GM12865 (cell line): ENCODE results near the gene FBXL17.

ENCODE experiments used
- DNase-seq: peaks from one replicate; pipeline ENCODE4 v3.0.0; 2010; ENCODE audit warnings: low read depth
- H3K4me3 ChIP-seq: 2 replicates; pipeline ENCODE4 v1.5.1; 2011; ENCODE audit warnings: mild to moderate bottlenecking, low read depth, low read length, control low read depth
- CTCF ChIP-seq: IDR thresholded peaks from 2 replicates; pipeline ENCODE4 v1.5.1; 2011; ENCODE audit warnings: low read length, control low read depth, low read depth, inconsistent platforms; ENCODE audit not compliant: insufficient read depth; ENCODE audit errors: missing control alignments

The FBXL17 gene

GRCh38 chr5:107977550-107978071 is 404.3 kb downstream of the FBXL17 start:
- no peak for TF ChIP-seq CTCF
- no peak overlapping the region for H3K4me3 ChIP-seq
- DNase-seq = no peak

- no peak overlapping the region for H3K4me3 ChIP-seq
- DNase-seq = no peak
- TF ChIP-seq CTCF = no peak
Measured at GRCh38 chr5:107975568-107975967, 406.3 kb downstream of the FBXL17 start.

GRCh38 chr5:107971846-107972245 is 410.1 kb downstream of the FBXL17 start:
- no peak for TF ChIP-seq CTCF
- DNase-seq = no peak
- no peak overlapping the region for H3K4me3 ChIP-seq

GRCh38 chr5:107969847-107970246 is 412.1 kb downstream of the FBXL17 start:
- TF ChIP-seq CTCF = no peak
- H3K4me3 ChIP-seq = no peak overlapping the region
- no peak for DNase-seq

GRCh38 chr5:107968998-107969397 is 412.9 kb downstream of the FBXL17 start:
- no peak overlapping the region for H3K4me3 ChIP-seq
- DNase-seq = no peak
- no peak for TF ChIP-seq CTCF

GRCh38 chr5:107968406-107968843 is 413.5 kb downstream of the FBXL17 start:
- no peak for DNase-seq
- H3K4me3 ChIP-seq = no peak overlapping the region
- TF ChIP-seq CTCF = no peak

- no peak overlapping the region for H3K4me3 ChIP-seq
- no peak for DNase-seq
- TF ChIP-seq CTCF = no peak
Measured at GRCh38 chr5:107966201-107966600, 415.7 kb downstream of the FBXL17 start.
